Bronchus fibroblast of lung (primary cell): ENCODE data around the gene SEMA6A. TPM values are rescaled to one million over a fixed set of nuclear protein-coding genes. Genes with fewer than 3 reads are reported as not detected.

Experiments
- total RNA-seq: library from RNA; depleted of rRNA; stranded (reverse); fragments of >200 nt; gene quantifications from 2 replicates; pipeline ENCODE4 v1.2.3, GENCODE V29; 2015

SEMA6A gene
- 0.15 and 0.50 TPM in 2 replicates for total RNA-seq

GRCh38 chr5:116574367-116575325 lies at the start of gene SEMA6A:
TSS of gene SEMA6A (minus strand) at chr5:116574823. CDS start at chr5:116504944, 69,879 bp downstream.

